ENCODE measurements around the gene CRB3.
"Not testable (repeated sequence)": the region's sequence is repeated elsewhere in the genome, so short reads cannot be mapped to it uniquely, and the experiment has no call there.

CRB3 gene

DNA sequence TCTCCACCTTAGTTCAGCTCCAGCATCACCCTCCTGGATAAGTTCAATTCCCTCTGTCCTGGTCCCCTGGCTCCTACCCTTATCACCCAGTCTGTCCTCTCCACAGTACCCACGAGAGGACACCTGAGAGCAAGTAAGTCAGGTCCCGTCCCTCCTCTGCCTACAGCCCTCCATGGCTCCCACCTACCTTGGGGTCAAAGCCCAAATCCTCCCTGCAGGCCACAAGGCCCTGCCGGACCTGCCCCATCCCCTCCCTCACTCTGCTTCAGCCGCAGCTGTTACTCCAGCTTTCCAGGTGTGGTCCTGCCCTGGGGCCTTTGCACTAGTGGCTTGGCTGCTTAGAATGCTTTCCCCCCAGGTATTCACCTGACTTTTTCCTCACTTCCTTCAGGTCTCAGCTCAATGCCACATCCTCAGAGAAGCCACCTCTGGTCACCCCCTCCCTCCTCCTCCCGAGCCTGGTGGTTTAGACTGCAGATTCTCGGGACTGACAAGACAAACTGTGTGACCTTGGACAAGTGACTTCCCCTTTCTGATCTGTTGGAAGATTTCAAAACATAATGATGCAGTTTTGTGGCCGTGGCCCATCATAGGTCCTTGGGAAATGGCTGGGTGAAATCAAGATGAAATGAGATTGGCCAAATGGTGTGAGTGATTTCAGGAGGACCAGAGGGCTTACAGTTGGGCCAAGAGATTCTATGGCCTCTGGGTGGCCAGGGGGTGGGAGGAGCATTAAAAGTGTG is 34.4 kb downstream of the CRB3 start:
- DNase-seq, result no peak

DNA sequence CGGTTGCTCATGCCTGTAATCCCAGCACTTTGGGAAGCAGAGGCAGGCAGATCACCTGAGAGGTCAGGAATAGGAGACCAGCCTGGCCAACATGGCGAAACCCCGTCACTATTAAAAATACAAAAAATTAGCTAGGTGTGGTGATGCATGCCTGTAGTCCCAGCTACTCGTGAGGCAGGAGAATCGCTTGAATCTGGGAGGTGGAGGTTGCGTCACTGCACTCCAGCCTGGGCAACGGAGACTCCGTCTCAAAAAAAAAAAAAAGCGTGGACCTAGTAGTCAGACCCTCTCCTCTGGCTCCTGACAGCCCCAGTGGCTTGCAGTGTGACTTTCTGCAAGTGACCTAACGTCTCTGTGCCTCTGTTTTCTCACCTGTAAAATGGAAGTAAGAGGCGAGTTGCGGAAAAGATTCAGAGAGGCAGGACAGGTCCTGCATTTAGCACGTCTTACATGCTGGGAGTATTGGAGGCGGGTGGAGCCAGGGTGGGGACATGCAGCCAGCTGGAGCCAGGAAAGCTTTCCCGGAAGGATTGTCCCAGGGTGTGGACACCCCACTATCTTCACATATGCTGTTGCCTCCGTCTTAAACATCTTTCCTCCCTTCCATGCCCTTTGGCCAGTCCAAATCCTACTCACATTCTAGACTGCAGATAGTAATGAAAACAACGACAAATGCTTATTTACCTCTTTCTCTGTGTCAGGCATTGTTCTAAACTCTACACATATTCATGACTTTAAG is 35.1 kb downstream of the CRB3 start:
- no peak for DNase-seq

DNA sequence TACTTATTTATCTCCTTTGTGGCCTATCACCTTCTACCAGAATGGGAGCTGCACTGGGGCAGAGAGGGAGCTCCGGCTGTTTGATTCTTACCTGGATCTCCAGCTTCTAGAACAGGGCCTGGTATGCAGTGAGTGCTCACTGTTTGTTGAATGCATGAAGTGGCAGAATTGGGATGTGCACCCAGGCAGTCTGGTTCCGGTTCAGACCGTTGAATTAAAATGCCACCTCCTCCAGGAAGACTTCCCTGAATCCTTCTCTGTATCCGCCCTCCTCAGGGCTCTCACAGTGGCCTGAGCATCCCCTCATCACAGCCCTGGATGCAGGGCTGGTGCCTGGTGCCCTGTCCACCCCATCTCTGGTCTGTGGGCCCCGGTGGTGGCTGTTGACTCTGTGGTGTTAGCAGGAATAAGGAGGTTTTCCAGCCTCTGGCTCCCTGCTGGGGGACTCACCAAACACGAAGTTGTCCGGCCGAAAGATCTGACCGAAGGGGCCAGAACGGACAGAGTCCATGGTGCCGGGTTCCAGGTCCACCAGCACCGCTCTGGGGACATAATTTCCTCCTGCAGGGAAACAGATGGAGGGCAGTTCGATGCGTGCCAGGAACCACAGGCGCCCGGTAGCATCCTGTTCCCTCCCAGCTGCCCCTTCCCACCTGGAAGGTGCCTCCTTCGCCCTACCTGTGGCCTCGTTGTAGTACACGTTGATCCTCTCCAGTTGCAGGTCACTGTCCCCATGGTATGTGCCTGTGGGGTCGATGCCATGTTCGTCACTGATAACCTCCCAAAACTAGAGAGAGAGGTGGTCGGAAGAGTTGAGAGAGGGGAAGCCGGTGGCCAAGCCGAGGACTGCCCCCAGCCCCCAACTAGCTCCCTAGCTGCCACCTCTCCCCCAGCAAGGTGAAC is 37.0 kb downstream of the CRB3 start:
- no peak for DNase-seq

DNA sequence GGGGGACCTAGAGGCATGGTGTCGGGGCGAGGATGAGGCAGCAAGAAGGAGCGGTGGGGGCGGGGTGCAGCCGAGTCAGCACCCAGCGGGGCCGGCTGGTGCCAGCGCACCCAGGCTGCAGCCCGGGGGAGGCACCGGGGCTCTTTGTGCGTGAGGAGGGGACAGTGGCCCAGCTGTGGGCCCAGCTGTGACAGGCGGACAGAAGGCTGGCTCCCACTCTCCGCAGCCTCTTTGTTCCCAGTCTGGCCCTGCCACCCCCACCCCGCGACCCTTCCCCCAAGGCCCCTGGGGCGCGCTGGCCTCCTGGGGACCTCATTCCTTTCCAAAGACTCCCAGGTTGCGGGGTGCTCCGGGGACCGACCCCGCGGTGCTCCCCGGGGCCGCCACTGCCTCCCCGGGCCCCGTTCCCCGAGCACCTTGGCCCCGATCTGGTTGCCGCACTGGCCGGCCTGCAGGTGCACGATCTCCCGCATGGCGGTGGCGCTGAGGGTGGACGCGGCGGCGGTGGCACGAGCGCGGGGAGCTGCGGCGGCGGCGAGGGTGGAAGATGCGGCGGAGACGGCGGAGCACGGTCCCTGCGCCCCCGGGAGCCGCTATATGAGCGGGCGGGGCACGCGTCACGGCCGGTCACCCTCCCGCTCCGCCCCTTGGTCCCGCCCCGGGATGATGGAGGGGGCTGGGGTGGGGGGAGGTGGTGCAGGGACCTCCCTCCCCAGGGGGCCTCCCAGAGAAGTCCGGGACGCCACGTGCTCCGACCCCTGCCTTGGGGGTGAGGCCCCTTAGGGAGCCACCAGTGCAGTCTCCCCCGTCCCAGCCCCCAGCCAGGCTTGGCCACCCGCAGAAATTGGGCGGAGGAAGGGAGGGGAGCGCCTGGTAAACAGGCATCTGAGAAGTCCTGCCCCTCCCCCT is 37.9 kb downstream of the CRB3 start, which contains the start of gene TUBB4A:
TSS of gene TUBB4A (minus strand) at position 570 of the 909 bp plus-strand sequence. CDS start at position 473, 97 bp downstream.
- no peak for DNase-seq

DNA sequence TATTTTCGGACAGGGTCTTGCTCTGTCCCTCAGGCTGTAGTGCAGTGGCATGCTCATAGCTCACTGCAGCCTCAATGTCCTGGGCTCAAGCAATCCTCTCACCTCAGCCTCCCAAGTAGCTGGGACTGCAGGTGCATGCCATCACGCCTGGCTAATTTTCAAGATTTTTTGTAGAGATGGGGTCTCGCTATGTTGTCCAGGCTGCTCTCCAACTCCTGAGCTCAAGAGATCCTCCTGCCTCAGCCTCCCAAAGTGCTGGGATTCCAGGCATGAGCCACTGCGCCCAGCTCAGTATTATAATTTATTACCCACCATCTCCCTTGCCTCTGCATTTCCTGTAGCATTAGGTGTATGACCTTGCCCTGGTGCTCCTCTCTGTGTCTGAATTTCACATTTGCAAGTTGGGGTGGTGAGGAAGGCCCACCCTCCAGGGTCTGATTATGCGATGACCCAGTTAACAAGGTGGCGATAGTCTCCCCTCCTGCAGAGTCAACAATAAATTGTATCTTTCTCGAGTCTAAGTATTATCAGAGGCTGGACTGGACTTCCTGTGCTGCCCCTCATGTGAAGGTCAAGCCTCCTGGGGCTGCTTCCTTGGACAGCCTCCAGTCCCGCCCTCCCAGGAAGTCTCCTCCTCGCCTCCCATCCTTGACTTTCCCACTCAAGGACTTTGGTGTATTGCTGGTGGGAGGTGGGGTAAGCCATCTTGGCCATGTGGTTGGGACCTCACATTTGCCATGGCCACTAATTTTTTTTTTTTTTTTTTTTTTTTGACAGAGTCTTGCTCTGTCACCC is 39.5 kb downstream of the CRB3 start:
- DNase-seq, result no peak

DNA sequence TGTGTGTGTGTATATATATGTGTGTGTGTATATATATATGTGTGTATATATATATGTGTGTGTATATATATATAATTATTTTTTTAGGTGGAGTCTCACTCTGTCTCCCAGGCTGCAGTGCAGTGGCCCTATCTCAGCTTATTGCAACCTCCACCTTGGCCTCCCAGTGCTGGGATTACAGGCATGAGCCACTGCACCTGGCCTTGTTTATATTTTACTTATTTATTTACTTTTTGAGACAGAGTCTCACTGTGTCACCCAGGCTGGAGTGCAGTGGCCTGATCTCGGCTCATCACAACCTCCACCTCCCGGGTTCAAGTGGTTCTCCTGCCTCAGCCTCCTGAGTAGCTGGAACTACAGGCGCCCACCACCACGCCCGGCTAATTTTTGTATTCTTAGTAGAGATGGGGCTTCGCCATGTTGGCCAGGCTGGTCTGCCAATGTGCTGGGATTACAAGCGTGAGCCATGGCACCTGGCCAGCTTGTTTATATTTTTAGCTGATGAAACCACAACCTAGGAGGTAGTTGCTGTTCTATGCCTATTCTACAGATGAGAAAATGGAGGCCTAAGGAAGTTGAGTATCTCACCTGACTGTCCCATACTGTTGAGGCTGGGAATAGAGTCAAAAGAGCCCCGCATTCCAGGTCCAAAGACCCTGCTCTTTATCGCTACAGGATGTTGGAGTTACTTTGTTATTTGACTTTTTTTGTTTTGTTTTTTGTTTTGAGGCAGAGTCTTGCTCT is 44.1 kb downstream of the CRB3 start:
- DNase-seq, result not testable (repeated sequence)

DNA sequence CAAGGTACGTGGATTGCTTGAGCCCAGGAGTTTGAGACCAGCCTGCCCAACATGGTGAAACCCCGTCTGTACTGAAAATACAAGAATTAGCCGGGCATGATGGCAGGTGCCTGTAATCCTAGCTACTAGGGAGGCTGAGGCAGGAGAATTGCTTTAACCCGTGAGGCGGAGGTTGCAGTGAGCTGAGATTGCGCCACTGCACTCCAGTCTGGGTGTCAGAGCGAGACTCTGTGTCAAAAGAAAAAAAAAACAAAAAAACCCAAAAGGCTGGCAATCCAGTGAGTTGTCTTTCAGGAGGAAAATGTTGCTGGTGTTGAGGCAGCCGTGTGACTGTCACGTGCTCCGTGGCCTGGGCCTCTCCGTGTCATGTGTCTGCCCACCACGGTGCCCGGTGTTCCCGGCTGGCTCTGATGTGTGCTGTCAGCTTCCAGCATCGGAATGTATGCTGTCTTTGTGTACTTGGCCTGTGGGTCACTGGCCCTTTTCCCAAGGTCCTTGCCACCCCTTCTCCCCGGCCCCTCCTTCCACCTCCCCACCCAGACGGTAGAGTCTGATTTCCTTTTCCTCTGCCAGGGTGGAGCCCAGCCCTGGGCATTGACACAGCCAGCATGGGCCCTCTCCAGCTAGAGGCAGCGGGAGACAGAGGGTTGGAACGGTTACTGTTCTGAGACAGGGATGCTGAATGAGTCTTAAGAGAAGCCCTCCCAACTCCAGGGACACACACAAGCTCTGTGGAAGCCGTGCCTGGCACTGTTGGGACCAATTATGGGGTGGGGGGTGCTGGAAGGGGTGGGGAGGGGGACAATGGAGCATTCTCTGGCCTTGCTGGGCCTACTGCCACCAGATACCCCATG is 45.3 kb downstream of the CRB3 start:
- no peak for DNase-seq

DNA sequence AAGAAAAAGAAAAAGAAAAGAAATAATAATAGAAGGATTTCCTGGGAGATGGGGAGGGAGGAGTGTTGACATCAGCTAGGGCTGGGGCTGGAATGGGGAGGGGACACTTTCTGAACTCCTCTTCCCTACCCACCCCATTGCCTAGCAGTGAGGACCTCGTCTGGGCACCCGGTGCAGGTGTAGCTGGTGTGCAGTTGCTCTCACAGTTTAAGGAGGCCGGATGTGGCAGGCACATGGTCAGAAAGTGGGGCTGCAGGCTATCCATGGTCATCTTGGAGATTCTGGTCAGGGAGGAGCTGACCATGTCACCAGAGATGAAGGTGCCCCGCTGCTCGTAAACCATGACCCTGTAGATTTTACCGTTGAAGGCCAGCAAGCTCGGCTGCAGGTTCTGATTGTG is 46.5 kb downstream of the CRB3 start:
- DNase-seq, result no peak

DNA sequence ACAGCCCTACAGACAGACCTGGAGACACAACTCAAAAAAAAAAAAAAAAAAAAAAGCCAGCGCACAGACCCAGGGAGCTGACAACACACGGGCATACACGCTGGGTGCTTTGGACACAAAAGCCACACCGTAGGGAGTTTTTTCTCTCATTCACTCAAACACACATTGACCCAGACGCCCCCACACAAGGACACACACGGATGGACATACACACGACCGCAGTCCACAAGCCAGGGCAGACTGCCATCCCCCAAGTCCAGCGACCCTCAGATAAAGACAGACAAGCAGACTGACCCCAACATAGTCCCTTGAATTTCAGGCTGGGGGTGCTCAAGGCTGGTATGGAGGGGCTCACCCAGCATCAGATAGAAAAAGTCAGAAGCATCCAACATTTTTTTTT is 50.0 kb downstream of the CRB3 start:
- DNase-seq, result no peak

DNA sequence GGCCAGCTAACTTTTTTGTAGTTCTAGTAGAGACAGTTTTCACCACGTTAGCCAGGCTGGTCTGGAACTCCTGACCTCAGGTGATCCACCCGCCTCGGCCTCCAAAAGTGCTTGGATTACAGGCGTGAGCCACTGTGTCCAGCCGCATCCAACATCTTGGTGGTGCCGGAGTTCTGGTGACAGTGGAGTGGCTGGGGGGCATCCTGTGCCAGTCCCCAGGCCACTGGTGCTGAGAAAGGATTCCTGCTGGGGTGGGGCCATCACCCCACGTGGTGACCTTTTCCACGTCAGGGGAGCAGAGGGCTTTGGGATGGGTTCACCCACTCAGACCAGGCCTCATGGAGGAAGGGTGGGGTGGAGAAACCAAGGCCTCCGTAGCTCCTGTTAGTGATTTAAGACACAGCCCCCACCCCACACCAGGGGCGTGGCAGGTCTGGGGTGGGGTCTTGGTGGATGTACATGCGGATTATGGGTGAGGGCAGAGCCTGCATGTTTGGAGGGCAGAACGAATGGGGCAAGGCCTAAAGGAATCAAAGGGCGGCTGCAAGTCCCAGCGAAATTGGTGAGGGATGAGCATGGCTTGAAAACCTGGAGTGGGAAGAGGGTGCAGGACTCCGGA is 51.0 kb downstream of the CRB3 start:
- no peak for DNase-seq

DNA sequence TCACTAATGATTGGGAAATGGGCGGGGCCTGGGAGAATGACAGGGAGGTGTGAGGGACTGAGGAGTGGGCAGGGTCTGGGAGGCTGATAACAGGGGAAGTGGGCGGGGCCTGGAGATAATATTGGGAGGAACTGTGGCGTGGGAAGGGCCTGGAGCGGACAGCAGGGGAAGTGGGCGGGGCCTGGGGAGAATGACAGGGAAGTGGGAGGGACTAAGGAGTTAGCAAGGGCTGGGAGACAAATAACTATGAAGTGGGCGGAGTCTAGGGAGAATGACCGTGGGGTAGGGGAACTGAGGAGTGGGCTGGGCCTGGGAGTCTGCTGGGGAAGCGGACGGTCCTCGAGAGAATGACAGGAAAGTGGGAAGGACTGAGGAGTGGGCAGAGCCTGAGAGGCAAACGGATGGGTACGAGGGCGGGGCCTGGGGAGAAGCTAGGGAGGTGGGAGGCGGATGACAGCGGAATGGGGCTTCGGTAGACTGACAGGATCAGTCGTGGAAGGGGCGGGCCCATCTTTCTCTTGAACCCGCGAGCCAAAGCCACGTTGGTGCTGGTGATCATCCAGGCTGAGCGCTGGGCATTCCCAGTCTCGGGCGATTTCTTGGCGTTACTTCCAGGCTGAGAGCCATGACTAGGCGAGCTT is 52.1 kb downstream of the CRB3 start:
- peak; percentile 90 for DNase-seq
